ENCODE results near the gene CAPN12.

CAPN12 gene

DNA sequence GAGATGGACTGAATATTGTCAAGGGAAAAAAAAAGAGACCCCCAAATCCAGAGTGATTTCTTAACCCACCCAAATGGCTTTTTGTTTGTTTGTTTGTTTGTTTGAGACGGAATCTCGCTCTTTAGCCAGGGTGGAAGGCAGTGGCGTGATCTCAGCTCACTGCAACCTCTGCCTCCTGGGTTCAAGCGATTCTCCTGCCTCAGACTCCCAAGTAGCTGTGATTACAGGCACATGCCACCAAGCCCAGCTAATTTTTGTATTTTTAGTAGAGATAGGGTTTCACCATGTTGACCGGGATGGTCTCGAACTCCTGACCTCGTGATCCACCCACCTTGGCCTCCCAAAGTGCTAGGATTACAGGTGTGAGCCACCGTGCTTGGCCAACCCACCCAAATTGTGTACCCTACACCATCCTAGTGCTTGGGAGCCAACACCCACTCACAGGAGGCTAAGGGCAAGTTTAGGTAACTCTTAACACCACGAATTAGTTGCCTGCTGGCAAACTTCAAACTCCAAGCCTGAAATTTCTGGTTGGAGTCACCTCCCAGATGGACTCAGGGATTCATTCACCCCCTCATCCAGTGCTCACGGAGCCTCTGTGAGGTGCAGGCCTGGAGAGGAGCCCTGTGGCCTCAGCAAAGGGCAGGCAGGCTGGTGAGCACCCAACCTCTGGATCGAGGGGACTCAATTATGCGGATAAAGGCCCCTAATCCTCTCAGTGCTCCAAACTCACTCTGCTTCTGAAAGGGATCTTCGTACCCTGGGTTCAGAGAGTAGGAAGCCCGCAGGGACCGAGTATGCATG is 59.2 kb downstream of the CAPN12 start:
- Histone ChIP-seq H3K4me3 (ENCODE audit: low read length, poor library complexity, severe bottlenecking) (peak overlapping the region; percentile 58), H3K4me1 (ENCODE audit: insufficient read depth, low read length, poor library complexity, severe bottlenecking) (peaks cover 88% of the 10 kb centered on the region), H3F3A (ENCODE audit: low read depth) (no peaks in the 10 kb centered on the region), H3K79me2 (ENCODE audit: insufficient read depth, low read length) (peaks cover 100% of the 10 kb centered on the region), H2AFZ (ENCODE audit: low read length) (no peak overlapping the region), H4K20me1 (ENCODE audit: insufficient read depth, low read length, poor library complexity, severe bottlenecking) (peaks cover 20% of the 10 kb centered on the region), H3K4me2 (ENCODE audit: low read depth, low read length, poor library complexity, severe bottlenecking) (peak overlapping the region; percentile 73), H3K27me3 (ENCODE audit: insufficient read depth, low read length, poor library complexity, severe bottlenecking) (no peaks in the 10 kb centered on the region), H3K9me3 (ENCODE audit: insufficient read depth, low read depth, low read length) (no peaks in the 10 kb centered on the region), H3K36me3 (ENCODE audit: insufficient read depth, low read length) (peaks cover 7% of the 10 kb centered on the region; the same call in 1 of the 2 replicates), H3K9ac (ENCODE audit: low read depth, low read length, poor library complexity, severe bottlenecking) (peak overlapping the region; percentile 67), H3K9me2 (replicated peaks; ENCODE audit: low read depth, low read length) (no peaks in the 10 kb centered on the region)
- no peak for TF ChIP-seq EZH2phosphoT487 (IDR thresholded peaks at IDR 0.05; ENCODE audit: borderline replicate concordance)
- no peak for TF ChIP-seq CTCF (conservative IDR thresholded peaks at IDR 0.05; ENCODE audit: low read length)

DNA sequence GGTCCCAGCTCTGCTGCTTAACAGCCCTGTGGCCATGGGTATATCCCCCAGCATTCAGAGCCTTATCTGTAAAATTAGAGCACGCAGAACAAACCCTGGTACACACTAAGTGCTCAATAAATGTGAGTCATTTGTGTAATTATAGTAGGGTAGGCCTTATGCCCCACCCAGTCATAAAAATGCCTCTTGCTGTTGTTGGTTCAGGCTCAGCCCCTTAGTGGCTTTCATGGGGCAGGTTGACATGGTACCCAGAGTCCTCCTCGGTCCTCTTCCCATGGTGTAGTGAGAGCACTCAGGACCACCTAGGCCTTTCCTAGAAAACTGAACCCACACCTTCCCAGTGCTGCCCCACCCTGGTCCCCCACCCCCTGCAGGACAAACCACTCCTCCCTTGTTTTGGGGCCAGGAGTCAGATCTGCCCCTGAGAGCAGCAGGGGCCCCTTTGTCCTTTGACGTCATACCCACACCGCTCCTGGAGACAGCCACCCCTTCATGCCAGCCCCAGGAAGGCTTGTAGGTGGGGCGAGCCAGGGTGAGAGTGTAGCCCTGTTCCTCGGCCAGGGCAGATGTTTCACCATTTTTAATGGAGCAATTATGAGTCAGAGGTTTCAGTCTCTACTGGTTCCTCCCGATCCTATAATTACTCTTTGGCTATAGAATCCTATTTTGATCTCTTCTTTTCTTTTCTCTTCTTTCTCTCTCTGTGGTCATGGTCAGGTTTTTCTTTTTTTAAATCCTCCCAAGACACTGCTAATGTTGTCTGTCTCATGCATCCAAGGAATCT is 60.0 kb downstream of the CAPN12 start:
- Histone ChIP-seq H3K4me2 (ENCODE audit: low read depth, low read length, poor library complexity, severe bottlenecking) (peak overlapping the region; percentile 54), H2AFZ (ENCODE audit: low read length) (no peak overlapping the region), H3K4me3 (ENCODE audit: low read length, poor library complexity, severe bottlenecking) (peak overlapping the region; percentile 8), H3K79me2 (ENCODE audit: insufficient read depth, low read length) (peaks cover 100% of the 10 kb centered on the region), H3K9me3 (ENCODE audit: insufficient read depth, low read depth, low read length) (no peaks in the 10 kb centered on the region), H3K9me2 (replicated peaks; ENCODE audit: low read depth, low read length) (no peaks in the 10 kb centered on the region), H3F3A (ENCODE audit: low read depth) (no peaks in the 10 kb centered on the region), H3K9ac (ENCODE audit: low read depth, low read length, poor library complexity, severe bottlenecking) (peak overlapping the region; percentile 67), H4K20me1 (ENCODE audit: insufficient read depth, low read length, poor library complexity, severe bottlenecking) (peaks cover 23% of the 10 kb centered on the region), H3K4me1 (ENCODE audit: insufficient read depth, low read length, poor library complexity, severe bottlenecking) (peaks cover 90% of the 10 kb centered on the region), H3K36me3 (ENCODE audit: insufficient read depth, low read length) (peaks cover 5% of the 10 kb centered on the region; the same call in 1 of the 2 replicates), H3K27me3 (ENCODE audit: insufficient read depth, low read length, poor library complexity, severe bottlenecking) (no peaks in the 10 kb centered on the region)
- TF ChIP-seq CTCF (conservative IDR thresholded peaks at IDR 0.05; ENCODE audit: low read length) (no peak), EZH2phosphoT487 (IDR thresholded peaks at IDR 0.05; ENCODE audit: borderline replicate concordance) (no peak)

- H3K4me3 ChIP-seq (ENCODE audit: low read length, poor library complexity, severe bottlenecking), result peak overlapping the region; percentile 8
- no peaks in the 10 kb centered on the region for H3K9me3 ChIP-seq (ENCODE audit: insufficient read depth, low read depth, low read length)
- no peaks in the 10 kb centered on the region for H3K27me3 ChIP-seq (ENCODE audit: insufficient read depth, low read length, poor library complexity, severe bottlenecking)
- H4K20me1 ChIP-seq (ENCODE audit: insufficient read depth, low read length, poor library complexity, severe bottlenecking), result peaks cover 26% of the 10 kb centered on the region
- H3K4me1 ChIP-seq (ENCODE audit: insufficient read depth, low read length, poor library complexity, severe bottlenecking), result peaks cover 87% of the 10 kb centered on the region
- peak overlapping the region; percentile 54 for H3K4me2 ChIP-seq (ENCODE audit: low read depth, low read length, poor library complexity, severe bottlenecking)
- peak overlapping the region; percentile 67 for H3K9ac ChIP-seq (ENCODE audit: low read depth, low read length, poor library complexity, severe bottlenecking)
- H3F3A ChIP-seq (ENCODE audit: low read depth), result no peaks in the 10 kb centered on the region
- no peaks in the 10 kb centered on the region for H3K9me2 ChIP-seq (replicated peaks; ENCODE audit: low read depth, low read length)
- H2AFZ ChIP-seq (ENCODE audit: low read length), result no peak overlapping the region
- no peak for TF ChIP-seq EZH2phosphoT487 (IDR thresholded peaks at IDR 0.05; ENCODE audit: borderline replicate concordance)
- no peak for TF ChIP-seq CTCF (conservative IDR thresholded peaks at IDR 0.05; ENCODE audit: low read length)
- H3K36me3 ChIP-seq (ENCODE audit: insufficient read depth, low read length), result peaks cover 12% of the 10 kb centered on the region; the same call in 1 of the 2 replicates
- H3K79me2 ChIP-seq (ENCODE audit: insufficient read depth, low read length), result peaks cover 100% of the 10 kb centered on the region
Observed at GRCh38 chr19:38683393-38684077, 60.7 kb downstream of the CAPN12 start.
